LNCAP (cell line): ENCODE measurements around the gene RSPH1.

Experiments used
- TF ChIP-seq, protein P1 (sequence below): fragments of 450-650 bp; IDR thresholded peaks from 2 replicates; pipeline ENCODE4 v1.5.1; 2017; ENCODE audit warnings: mild to moderate bottlenecking

RSPH1 gene

DNA sequence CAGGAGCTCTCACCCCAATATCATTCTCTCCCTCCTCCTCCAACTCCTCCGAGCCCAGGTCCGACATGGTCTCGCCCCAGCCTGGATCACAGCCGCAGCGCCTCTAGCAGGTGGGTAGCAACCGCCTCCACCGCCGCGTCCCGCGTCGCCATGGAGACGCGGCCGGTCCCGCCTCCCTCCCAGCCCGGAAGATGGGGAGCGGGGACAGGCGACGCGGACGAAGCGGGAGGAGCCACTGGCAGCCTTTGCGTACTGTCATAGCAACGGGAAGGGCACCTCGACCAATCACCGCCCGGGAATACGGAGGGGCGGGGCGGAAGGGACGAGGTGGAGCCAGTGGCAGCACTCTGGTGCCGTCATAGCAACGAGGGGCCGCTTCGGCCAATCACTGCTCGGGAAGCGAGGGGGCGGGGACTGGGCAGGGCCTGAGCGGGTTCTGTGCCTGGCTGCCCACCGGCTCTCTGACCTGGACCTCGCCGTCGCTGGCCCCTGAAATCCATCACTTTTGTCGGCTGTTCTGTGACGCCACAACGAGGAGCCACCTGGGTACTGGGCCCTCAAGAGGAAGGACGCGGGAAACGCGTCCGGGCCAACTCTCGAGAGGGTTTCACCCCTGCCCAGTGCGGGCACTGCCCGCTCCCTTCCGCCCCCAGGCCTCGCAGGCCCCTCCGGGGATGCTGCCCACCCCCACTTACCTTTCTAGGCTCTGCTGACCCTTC, at the start of gene RSPH1:
Gene RSPH1, minus strand, starts transcription at position 105 of the 719 bp plus-strand sequence. Its CDS starts 38 bp downstream, at position 67.
- TF ChIP-seq, protein P1, sequence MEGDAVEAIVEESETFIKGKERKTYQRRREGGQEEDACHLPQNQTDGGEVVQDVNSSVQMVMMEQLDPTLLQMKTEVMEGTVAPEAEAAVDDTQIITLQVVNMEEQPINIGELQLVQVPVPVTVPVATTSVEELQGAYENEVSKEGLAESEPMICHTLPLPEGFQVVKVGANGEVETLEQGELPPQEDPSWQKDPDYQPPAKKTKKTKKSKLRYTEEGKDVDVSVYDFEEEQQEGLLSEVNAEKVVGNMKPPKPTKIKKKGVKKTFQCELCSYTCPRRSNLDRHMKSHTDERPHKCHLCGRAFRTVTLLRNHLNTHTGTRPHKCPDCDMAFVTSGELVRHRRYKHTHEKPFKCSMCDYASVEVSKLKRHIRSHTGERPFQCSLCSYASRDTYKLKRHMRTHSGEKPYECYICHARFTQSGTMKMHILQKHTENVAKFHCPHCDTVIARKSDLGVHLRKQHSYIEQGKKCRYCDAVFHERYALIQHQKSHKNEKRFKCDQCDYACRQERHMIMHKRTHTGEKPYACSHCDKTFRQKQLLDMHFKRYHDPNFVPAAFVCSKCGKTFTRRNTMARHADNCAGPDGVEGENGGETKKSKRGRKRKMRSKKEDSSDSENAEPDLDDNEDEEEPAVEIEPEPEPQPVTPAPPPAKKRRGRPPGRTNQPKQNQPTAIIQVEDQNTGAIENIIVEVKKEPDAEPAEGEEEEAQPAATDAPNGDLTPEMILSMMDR, result no peak

DNA sequence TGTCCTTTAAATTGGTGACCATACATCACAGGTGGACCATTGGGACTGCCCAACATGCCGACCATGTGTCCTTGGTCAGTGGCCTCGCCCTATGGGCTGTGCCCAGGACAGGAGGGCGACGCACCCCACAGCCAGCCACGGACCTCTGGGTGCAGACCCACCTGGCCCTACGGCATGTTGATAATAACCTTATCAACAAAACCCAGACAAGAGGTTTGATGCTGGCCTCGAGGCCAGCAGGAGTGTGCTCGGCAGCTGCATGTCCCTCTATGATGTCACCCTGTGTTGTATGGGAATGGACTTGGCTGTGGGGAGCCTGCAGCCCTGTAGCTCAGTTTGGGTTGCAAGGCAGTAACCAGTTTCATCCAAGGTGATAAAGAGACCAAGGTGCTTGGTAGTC, 49.7 kb upstream of the RSPH1 start:
- TF ChIP-seq, protein P1, result no peak

DNA sequence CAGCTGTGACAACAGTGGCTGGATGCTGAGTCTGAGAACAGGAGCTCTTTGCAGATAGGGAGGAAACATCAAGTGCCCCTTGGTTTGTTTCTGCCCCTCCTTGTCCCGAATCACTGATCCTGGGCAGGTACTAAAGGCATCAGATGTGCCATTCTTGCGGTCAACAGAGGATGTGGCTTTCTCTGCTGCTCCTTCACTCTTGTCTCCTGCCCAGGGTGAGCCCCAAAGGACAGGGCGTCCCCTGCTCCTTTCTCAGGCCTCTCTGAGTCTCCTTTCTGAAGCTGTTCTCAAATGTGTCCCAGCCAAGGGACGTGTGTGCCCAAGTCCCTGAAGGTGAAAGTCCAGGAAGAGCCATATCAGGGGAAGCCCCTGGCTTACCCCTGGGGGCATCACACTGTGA, 49.3 kb upstream of the RSPH1 start:
- TF ChIP-seq, protein P1, result no peak

DNA sequence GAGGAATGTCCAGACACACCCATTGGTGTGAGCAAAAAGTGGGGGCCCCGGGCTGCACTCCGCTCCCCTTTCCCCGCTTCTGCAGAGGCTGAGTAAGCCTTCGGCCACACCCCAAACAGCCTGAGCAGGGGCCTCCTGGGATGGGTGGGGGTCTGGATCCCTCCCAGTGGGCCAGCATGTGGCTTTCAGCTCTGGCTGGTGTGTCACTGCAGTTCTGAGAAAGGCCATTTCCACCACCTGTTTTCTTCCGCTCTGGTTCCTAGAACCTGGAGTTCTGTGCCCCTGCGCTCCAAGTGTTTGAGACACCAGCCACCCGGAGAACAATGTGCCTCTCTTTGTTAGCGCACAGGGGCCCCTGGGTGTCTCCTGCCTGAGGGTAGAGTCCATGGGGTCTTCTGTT, 48.5 kb upstream of the RSPH1 start:
- TF ChIP-seq, protein P1, result no peak

DNA sequence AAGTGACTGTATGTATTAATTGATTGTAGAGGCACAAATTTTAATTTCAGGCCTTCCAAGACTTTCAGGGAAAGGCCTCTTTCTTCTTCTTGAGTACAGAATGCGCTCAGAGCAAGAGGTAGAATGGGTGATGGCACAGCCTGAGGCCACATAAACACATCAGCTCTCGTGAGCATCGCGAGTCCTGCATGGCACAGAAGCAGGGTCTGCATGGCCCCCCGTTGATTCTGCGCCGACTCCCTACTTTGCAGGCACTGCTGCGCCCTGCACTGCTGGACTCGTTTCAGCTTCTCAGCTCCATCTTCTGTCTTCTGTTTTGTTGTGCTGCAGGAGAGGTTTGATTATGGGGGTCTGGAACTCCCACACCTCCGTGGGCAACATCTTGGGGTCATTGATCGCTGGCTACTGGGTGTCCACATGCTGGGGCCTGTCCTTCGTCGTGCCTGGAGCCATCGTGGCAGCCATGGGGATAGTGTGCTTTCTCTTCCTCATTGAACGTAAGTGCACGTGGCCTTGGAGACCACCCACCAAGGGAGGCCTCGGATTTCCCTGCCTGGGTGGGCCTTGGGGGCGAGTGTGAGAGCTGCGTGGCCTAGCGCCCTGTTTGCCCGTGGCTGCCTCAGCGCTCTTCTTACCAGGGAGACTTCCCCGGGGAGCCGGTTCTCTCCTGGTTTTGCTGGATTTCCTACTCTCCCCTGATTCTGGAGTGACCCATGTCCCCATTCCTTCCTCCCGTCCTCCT, 47.3 kb upstream of the RSPH1 start:
- TF ChIP-seq, protein P1, result no peak

DNA sequence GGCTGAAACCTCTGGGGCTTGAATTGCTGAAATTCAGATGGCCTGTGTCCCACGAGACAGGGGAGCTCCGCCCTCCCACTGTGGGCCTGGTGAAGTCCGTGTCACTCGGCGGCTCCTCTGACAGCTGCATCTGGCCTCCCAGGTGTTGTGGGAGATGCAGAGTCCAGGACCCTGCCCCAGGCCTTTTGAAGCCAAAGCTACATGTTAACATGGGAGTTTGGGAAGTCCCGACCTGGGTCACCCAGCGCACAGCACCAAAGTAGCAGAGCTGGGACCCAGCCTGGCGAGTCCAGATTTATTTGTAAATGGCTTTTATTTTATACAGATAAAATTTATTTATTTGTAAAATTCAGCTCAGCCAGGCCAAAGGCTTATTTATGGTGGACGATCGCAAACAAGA, 46.6 kb upstream of the RSPH1 start:
- TF ChIP-seq, protein P1, result no peak

DNA sequence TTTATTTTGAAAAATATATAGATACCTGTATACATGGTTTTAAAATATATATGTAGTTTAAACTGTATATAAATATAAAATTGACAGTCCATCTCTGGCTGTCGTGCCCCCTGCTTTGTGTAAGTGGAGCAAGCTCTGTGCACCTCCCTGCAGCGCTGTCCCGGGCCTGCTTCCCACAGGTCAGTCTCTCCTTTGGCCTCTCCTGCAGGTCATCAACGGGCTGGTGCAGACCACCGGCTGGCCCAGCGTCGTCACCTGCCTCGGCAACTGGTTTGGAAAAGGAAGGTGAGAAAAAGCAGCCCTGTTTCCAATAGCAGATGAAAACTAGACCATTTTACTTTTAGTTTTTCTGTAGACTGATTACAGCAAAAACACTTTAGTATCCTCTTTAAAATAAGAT, 46.2 kb upstream of the RSPH1 start:
- TF ChIP-seq, protein P1, result no peak
